CD4-positive, alpha-beta T cell (primary cell): ENCODE data around the gene ATP8B2. TPM values are rescaled to one million over a fixed set of nuclear protein-coding genes. Genes with fewer than 3 reads are reported as not detected.
A peak's percentile ranks its signal among the peaks of the same experiment; 100 is the strongest.

Experiments used
- ATAC-seq: fragments of 200-7000 bp; cut with Tn5 transposase; one replicate; pipeline ENCODE4 v1.10.0; 2022; ENCODE audit warnings: mild to moderate bottlenecking; ENCODE audit not compliant: poor library complexity
- CTCF ChIA-PET: fragments of 350-600 bp; sonication (Branson Sonifier 250); formaldehyde crosslinking; loops from one replicate; lab custom pipeline; 2021; ENCODE audit warnings: antibody characterized with exemption, inconsistent platforms; lab: Charles Lee
- POLR2A ChIA-PET: fragments of 350-600 bp; sonication (Branson Sonifier 250); formaldehyde crosslinking; loops from one replicate; lab custom pipeline; 2021; ENCODE audit warnings: antibody characterized with exemption, inconsistent platforms; lab: Charles Lee
- DNase-seq, 14 experiments: peaks; one replicate each; pipeline ENCODE4 v3.0.0-alpha.2; 2013 to 2020; ENCODE audit warnings: mixed read lengths in 2 of 14
- H3K27ac ChIP-seq, 2 donors: one replicate each; pipeline versions ENCODE4 v1.5.1 to v1.7.0; 2013; ENCODE audit warnings: low read length in 2 of 2, low read depth in 1 of 2, mild to moderate bottlenecking in 1 of 2
- H3K27me3 ChIP-seq, 2 experiments: 1 replicate in 1 of 2; 2 replicates in 1 of 2; pipeline versions ENCODE4 v1.6.1 to v1.7.0; 2013; ENCODE audit warnings: low read length in 2 of 2, control low read depth in 1 of 2, mild to moderate bottlenecking in 1 of 2, moderate library complexity in 1 of 2; ENCODE audit not compliant: insufficient read depth in 2 of 2, control insufficient read depth in 1 of 2
- H3K36me3 ChIP-seq: one replicate; pipeline ENCODE4 v1.6.1; 2013; ENCODE audit warnings: low read length, control low read depth; ENCODE audit not compliant: insufficient read depth
- H3K4me1 ChIP-seq: one replicate; pipeline ENCODE4 v1.6.1; 2013; ENCODE audit warnings: low read length, control low read depth; ENCODE audit not compliant: insufficient read depth
- H3K4me3 ChIP-seq: one replicate; pipeline ENCODE4 v1.5.1; 2013; ENCODE audit warnings: mild to moderate bottlenecking, low read length, moderate library complexity
- H3K9me3 ChIP-seq, 2 experiments: 1 replicate in 1 of 2; 2 replicates in 1 of 2; pipeline versions ENCODE4 v1.6.1 to v1.7.0; 2013; ENCODE audit warnings: low read length in 2 of 2, mild to moderate bottlenecking in 2 of 2, control low read depth in 1 of 2, moderate library complexity in 1 of 2; ENCODE audit not compliant: control insufficient read depth in 1 of 2, insufficient read depth in 1 of 2
- H3K27ac Mint-ChIP-seq: one replicate; pipeline ENCODE4 v1.8.0; 2020; ENCODE audit warnings: mixed read lengths
- H3K27me3 Mint-ChIP-seq: one replicate; pipeline ENCODE4 v1.8.0; 2021; ENCODE audit warnings: mixed read lengths
- H3K36me3 Mint-ChIP-seq: one replicate; pipeline ENCODE4 v1.8.0; 2021; ENCODE audit warnings: low read depth, mixed read lengths
- H3K4me1 Mint-ChIP-seq: one replicate; pipeline ENCODE4 v1.8.0; 2021; ENCODE audit warnings: low read depth, mixed read lengths
- H3K4me3 Mint-ChIP-seq: one replicate; pipeline ENCODE4 v1.8.0; 2020; ENCODE audit warnings: mild to moderate bottlenecking, mixed read lengths
- H3K9me3 Mint-ChIP-seq: one replicate; pipeline ENCODE4 v1.8.0; 2020; ENCODE audit warnings: mixed read lengths
- intact Hi-C, 2 experiments: fragments of 100-400 bp; cut with DNase I in 1 of 2; cut with micrococcal nuclease in 1 of 2; formaldehyde crosslinking; loops; one replicate each; pipeline versions ENCODE4 v1.15.1 to v1.9.0; 2023 to 2025; cut with DNase I, micrococcal nuclease
- total RNA-seq, 174 experiments: library from RNA in 2 of 174; stranded (reverse) in 2 of 174; gene quantifications; one replicate each; pipeline ENCODE4 v1.2.3 and lab custom pipeline; 2021 to 2026
- TF ChIP-seq, protein P1 (sequence below): fragments of 200-600 bp; IDR thresholded peaks from one replicate; pipeline ENCODE4 v1.8.0; 2022; ENCODE audit warnings: antibody characterized with exemption, mild to moderate bottlenecking

Gene ATP8B2
- total RNA-seq, 2 experiments from 2014 or later: 72.7 to 80.7 TPM

DNA sequence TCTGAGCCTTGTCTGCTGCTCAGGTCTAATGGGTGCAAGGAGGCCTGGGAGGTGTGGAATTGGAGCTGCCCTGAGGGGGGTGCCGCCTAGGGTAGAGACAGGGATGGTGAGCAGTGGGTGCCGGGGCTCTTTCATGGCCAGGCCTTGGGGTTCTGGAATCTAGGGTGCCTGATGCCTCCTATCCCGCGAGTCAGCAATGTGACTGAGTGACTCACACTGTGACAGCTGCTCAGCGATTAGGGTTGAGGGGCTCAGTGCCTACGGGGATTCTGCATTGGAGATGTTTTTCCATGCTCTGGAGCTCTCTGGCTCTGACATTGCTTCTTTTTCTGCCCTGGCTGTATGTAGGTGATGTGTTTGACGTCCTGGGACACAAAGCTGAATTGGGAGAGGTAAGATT is 16.8 kb downstream of the ATP8B2 start:
- ATAC-seq (no peak), DNase-seq (peak in 2 of 14 experiments; percentile 13 to 43)
- Mint-ChIP-seq H3K36me3 (peaks cover 97% of the 10 kb centered on the region), H3K4me3 (peak overlapping the region; percentile 83), H3K9me3 (no peaks in the 10 kb centered on the region), H3K27ac (peak overlapping the region; percentile 94), H3K4me1 (peaks cover 89% of the 10 kb centered on the region), H3K27me3 (no peaks in the 10 kb centered on the region)
- Histone ChIP-seq H3K9me3 (no peaks in the 10 kb centered on the region), H3K27me3 (no peaks in the 10 kb centered on the region), H3K27ac (peak overlapping the region; percentile 53 to 78), H3K4me3 (peak overlapping the region; percentile 62), H3K36me3 (peaks cover 94% of the 10 kb centered on the region), H3K4me1 (peaks cover 99% of the 10 kb centered on the region)
- TF ChIP-seq, protein P1, sequence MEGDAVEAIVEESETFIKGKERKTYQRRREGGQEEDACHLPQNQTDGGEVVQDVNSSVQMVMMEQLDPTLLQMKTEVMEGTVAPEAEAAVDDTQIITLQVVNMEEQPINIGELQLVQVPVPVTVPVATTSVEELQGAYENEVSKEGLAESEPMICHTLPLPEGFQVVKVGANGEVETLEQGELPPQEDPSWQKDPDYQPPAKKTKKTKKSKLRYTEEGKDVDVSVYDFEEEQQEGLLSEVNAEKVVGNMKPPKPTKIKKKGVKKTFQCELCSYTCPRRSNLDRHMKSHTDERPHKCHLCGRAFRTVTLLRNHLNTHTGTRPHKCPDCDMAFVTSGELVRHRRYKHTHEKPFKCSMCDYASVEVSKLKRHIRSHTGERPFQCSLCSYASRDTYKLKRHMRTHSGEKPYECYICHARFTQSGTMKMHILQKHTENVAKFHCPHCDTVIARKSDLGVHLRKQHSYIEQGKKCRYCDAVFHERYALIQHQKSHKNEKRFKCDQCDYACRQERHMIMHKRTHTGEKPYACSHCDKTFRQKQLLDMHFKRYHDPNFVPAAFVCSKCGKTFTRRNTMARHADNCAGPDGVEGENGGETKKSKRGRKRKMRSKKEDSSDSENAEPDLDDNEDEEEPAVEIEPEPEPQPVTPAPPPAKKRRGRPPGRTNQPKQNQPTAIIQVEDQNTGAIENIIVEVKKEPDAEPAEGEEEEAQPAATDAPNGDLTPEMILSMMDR: no peak
- ChIA-PET POLR2A (interaction anchor here (0.9 to 5.3 kb wide), 6 partner anchors 8 to 160 kb away, joined by 3 to 45 read pairs (median 11); partner anchors contain the start of gene ATP8B2), CTCF (interaction anchor here (0.6 to 4.2 kb wide), 3 partner anchors 17 to 95 kb away, joined by 3 to 23 read pairs (median 4); partner anchors contain the start of gene ATP8B2)
- intact Hi-C loops: loop anchor here (2.0 to 5.0 kb wide), 4 partner anchors 13 to 143 kb away; partner anchors contain the start of gene ATP8B2 (in 1 of the 2)

DNA sequence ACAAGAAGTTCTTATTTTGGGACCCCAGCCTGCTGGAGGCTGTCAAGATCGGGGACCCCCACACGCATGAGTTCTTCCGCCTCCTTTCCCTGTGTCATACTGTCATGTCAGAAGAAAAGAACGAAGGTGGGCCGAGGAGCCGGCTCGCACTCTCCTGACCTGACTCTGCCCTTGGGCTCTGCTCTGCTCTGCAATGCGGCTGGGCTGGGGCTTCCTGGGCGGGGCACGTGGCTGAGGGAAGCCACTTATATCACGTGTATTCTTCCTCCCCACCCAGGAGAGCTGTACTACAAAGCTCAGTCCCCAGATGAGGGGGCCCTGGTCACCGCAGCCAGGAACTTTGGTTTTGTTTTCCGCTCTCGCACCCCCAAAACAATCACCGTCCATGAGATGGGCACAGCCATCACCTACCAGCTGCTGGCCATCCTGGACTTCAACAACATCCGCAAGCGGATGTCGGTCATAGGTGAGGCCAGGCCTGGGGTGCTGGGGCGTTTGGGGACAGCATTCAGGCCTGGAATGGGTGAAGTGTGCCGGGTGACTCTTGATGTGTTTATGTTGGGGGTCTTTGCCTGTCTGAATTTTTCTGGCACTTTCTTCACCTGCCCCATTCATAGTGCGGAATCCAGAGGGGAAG is 17.6 kb downstream of the ATP8B2 start:
- H3K9me3 ChIP-seq: no peaks in the 10 kb centered on the region
- peaks cover 96% of the 10 kb centered on the region for H3K4me1 ChIP-seq
- peak overlapping the region; percentile 83 for H3K4me3 Mint-ChIP-seq
- ATAC-seq (peak; percentile 94), DNase-seq (peak; percentile 56 to 92 (median 74))
- peaks cover 97% of the 10 kb centered on the region for H3K36me3 Mint-ChIP-seq
- H3K36me3 ChIP-seq: peaks cover 95% of the 10 kb centered on the region
- H3K4me3 ChIP-seq: peak overlapping the region; percentile 62
- TF ChIP-seq, protein P1: no peak
- no peaks in the 10 kb centered on the region for H3K27me3 Mint-ChIP-seq
- peak overlapping the region; percentile 94 for H3K27ac Mint-ChIP-seq
- H3K9me3 Mint-ChIP-seq: no peaks in the 10 kb centered on the region
- ChIA-PET CTCF (interaction anchor here (0.9 to 5.2 kb wide), 5 partner anchors 8 to 138 kb away, joined by 3 to 47 read pairs (median 15); partner anchors contain the start of gene ATP8B2), POLR2A (interaction anchor here (0.8 to 5.3 kb wide), 13 partner anchors 9 to 161 kb away, joined by 3 to 45 read pairs (median 4); partner anchors contain the start of gene ATP8B2)
- intact Hi-C loops: loop anchor here (1.0 to 5.0 kb wide), 5 partner anchors 14 to 144 kb away; partner anchors contain the start of gene ATP8B2 (in 1 of the 2)
- H3K4me1 Mint-ChIP-seq: peaks cover 87% of the 10 kb centered on the region
- H3K27me3 ChIP-seq: no peaks in the 10 kb centered on the region
- peak overlapping the region; percentile 53 to 78 for H3K27ac ChIP-seq

DNA sequence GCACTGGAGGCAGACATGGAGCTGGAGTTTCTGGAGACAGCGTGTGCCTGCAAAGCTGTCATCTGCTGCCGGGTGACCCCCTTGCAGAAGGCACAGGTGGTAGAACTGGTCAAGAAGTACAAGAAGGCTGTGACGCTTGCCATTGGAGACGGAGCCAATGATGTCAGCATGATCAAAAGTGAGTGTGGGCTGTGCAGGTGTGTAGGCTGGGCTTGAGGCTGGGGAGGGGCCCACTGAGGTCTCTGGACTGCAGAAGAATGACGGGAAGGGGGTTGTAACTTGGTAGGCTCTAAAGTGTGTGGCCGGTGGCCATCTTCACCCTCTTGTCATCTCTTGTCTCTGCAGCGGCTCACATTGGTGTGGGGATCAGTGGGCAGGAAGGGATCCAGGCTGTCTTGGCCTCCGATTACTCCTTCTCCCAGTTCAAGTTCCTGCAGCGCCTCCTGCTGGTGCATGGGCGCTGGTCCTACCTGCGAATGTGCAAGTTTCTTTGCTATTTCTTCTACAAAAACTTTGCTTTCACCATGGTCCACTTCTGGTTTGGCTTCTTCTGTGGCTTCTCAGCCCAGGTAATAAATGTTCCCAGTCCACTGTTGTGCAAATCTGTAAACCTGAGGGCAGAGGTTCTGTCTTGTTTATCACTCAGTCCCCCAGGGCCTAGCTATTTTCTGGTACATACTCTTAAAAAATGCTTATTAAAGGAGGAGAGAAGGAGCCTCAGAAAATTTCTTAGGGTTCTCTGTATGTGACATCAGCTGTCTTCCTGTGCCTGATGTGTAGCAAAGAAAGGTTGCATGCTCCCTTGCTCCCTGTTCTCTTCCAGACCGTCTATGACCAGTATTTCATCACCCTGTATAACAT is 19.9 kb downstream of the ATP8B2 start:
- peaks cover 99% of the 10 kb centered on the region for H3K36me3 Mint-ChIP-seq
- ATAC-seq: peak; percentile 41
- H3K27ac ChIP-seq: peak overlapping the region in 1 of 2 donors; percentile 7

More for the DNA sequence above, 19.9 kb downstream of the ATP8B2 start:
- peak; percentile 66 to 89 (median 77) for DNase-seq
- Mint-ChIP-seq H3K27ac (peak overlapping the region; percentile 89), H3K4me1 (peaks cover 76% of the 10 kb centered on the region), H3K27me3 (no peaks in the 10 kb centered on the region), H3K4me3 (peak overlapping the region; percentile 95), H3K9me3 (no peaks in the 10 kb centered on the region)
- ChIA-PET CTCF (interaction anchor here (0.9 to 5.2 kb wide), 9 partner anchors 10 to 202 kb away, joined by 3 to 47 read pairs (median 4); partner anchors contain the start of gene ATP8B2), POLR2A (interaction anchor here (1.0 to 5.3 kb wide), 5 partner anchors 11 to 72 kb away, joined by 3 to 45 read pairs (median 8); partner anchors contain the start of gene ATP8B2)
- intact Hi-C loops: loop anchor here in 1 of 2 experiments (5.0 kb wide), 1 partner anchor 122 kb away; no protein-coding TSS in a partner anchor
- H3K9me3 ChIP-seq: no peaks in the 10 kb centered on the region
- TF ChIP-seq, protein P1: peak; percentile 91
- peak overlapping the region; percentile 62 for H3K4me3 ChIP-seq
- H3K36me3 ChIP-seq: peaks cover 96% of the 10 kb centered on the region
- H3K4me1 ChIP-seq: peaks cover 91% of the 10 kb centered on the region
- H3K27me3 ChIP-seq: no peaks in the 10 kb centered on the region
